Measurements from ENCODE around the gene ZNF592. TPM values are rescaled to one million over a fixed set of nuclear protein-coding genes. Genes with fewer than 3 reads are reported as not detected.

ZNF592 gene
- polyA plus RNA-seq, 2 of the 4 experiments (the other 2 are of a cell fraction) = 12.4 to 13.9 TPM

GRCh38 chr15:84826369-84826823, 78.0 kb downstream of the ZNF592 start (continued):
- no peak for TF ChIP-seq BCL3 (IDR thresholded peaks at IDR 0.05)
- no peak for TF ChIP-seq CHD4 (IDR thresholded peaks at IDR 0.05; ENCODE audit: borderline replicate concordance)

- FAIRE-seq (no peak), ATAC-seq (no peak), DNase-seq (ENCODE audit: low read depth in 1 of 2, low spot score in 1 of 2) (no peak)
- TF ChIP-seq JUNB (IDR thresholded peaks at IDR 0.05) (no peak), USF2 (IDR thresholded peaks at IDR 0.05) (no peak), SREBF2 (IDR thresholded peaks at IDR 0.05) (no peak), MAZ (IDR thresholded peaks at IDR 0.05; ENCODE audit: borderline replicate concordance, low read depth, low read length) (no peak), ESRRA (IDR thresholded peaks at IDR 0.05; ENCODE audit: borderline replicate concordance, low read length) (no peak), NFE2L2 (conservative IDR thresholded peaks at IDR 0.05; ENCODE audit: low read length) (no peak), RNF2 (IDR thresholded peaks at IDR 0.05; ENCODE audit: borderline replicate concordance, low read depth) (no peak), EHF (CRISPR knock-in tag; IDR thresholded peaks at IDR 0.05) (no peak), RFX5 (IDR thresholded peaks at IDR 0.05) (no peak), NR3C1 (IDR thresholded peaks at IDR 0.05) (no peak), ZFP36 (IDR thresholded peaks at IDR 0.05; ENCODE audit: borderline replicate concordance, partially characterized antibody) (no peak), ZC3H11A (IDR thresholded peaks at IDR 0.05) (no peak), ZSCAN20 (CRISPR knock-in tag; IDR thresholded peaks at IDR 0.05) (no peak), ZNF302 (CRISPR knock-in tag; IDR thresholded peaks at IDR 0.05) (no peak)
- TF ChIP-seq, protein P1, sequence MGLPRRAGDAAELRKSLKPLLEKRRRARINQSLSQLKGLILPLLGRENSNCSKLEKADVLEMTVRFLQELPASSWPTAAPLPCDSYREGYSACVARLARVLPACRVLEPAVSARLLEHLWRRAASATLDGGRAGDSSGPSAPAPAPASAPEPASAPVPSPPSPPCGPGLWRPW (IDR thresholded peaks at IDR 0.05) = no peak
- Histone ChIP-seq H3K9me3 (no peaks in the 10 kb centered on the region), H3K27ac (peak overlapping the region in 1 of 2 experiments; percentile 20; a peak in 1 of 6 replicates), H3K4me2 (no peak overlapping the region), H3K4me1 (peaks cover 6% of the 10 kb centered on the region), H3K4me3 (no peak overlapping the region)
- 94% methylated on average over 9 of the region's 9 CpGs for WGBS (ENCODE audit: missing lambda C conversion rate)
- ChIA-PET CTCF (interaction anchor here (0.8 to 6.5 kb wide), 12 partner anchors 9 to 217 kb away, joined by 3 to 34 read pairs (median 3); partner anchors contain the start of gene ALPK3), POLR2A (no interaction called here)
These were observed 78.9 kb downstream of the ZNF592 start for GRCh38 chr15:84827246-84827645.

DNA sequence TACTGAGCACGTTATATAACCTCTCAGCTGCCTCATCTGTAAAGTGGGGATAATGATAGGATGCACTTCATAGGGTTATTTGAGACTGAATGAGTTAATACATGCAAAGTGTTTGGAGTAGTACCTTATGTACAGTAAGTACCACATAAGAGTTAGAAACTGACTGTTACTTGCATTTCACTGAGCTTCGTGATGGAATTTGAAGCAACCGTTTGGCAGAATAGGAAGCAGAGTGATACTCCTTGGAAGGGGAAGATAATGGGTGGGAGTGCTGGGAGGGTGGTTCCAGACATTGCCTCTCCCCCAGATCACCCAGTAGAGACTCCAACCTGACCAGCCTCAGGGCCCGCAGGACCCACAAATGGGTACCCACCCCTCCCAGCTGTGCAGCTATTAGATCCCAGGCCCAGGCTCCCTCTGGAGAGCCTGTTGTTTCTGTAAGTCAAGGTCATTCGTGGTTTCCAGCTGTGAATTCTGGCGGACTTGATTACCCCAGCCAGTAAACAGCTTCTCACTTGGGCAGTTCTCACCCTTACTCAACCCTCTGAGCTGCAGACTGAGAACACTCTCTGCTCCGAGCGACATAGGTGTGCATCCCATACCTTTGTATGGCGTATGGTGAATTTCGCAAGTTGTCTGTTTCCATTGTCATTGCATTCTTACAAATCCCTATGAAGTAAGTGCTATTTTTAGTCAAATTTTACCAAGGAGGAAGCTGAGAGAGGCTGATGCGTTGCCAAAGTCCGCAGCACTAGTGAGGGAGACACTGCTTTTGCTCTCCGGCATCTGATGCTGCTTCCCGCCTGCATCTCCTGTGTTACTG, 79.9 kb downstream of the ZNF592 start:
- POLR2A ChIA-PET = interaction anchor here (0.7 to 0.9 kb wide), 2 partner anchors 14 to 112 kb away, joined by 3 to 4 read pairs; no protein-coding TSS in a partner anchor
- WGBS (ENCODE audit: missing lambda C conversion rate) = 79% methylated on average over 14 of the region's 14 CpGs
- no peak for DNase-seq (ENCODE audit: low read depth in 1 of 2, low spot score in 1 of 2)

More for the DNA sequence above, 79.9 kb downstream of the ZNF592 start:
- TF ChIP-seq HDAC2 (IDR thresholded peaks at IDR 0.05) (no peak), MAX (IDR thresholded peaks at IDR 0.05) (no peak), RCOR1 (IDR thresholded peaks at IDR 0.05; ENCODE audit: low read depth, low read length) (no peak), RNF2 (IDR thresholded peaks at IDR 0.05; ENCODE audit: borderline replicate concordance, low read depth) (no peak), CEBPB (IDR thresholded peaks at IDR 0.05) (no peak), JUNB (IDR thresholded peaks at IDR 0.05) (no peak)
- TF ChIP-seq, protein P1 (IDR thresholded peaks at IDR 0.05) = no peak
- H3K4me1 ChIP-seq = peaks cover 16% of the 10 kb centered on the region
- no peak overlapping the region for H3K4me2 ChIP-seq
- no peak overlapping the region for H3K4me3 ChIP-seq
- ATAC-seq (no peak), FAIRE-seq (no peak)
- no peaks in the 10 kb centered on the region for H3K9me3 ChIP-seq
- CTCF ChIA-PET = interaction anchor here (0.8 to 6.5 kb wide), 8 partner anchors 8 to 275 kb away, joined by 3 to 34 read pairs (median 3); partner anchors contain the start of gene ALPK3
- no peak overlapping the region for H3K27ac ChIP-seq
